Brain microvascular endothelial cell (primary cell): ENCODE measurements around the gene CLPTM1L.
"Not testable (repeated sequence)": the region's sequence is repeated elsewhere in the genome, so short reads cannot be mapped to it uniquely, and the experiment has no call there.

Experiments used
- DNase-seq: peaks from one replicate; pipeline ENCODE4 v3.0.0-alpha.2; 2020
- H3K27ac ChIP-seq: fragments of 250-450 bp; sonication (Bioruptor Pico); 2 replicates; pipeline ENCODE4 v1.5.1; 2020; ENCODE audit warnings: mild to moderate bottlenecking, moderate library complexity
- H3K27me3 ChIP-seq: fragments of 250-450 bp; sonication (Bioruptor Pico); replicated peaks from 2 replicates; pipeline ENCODE4 v1.5.1; 2020; ENCODE audit warnings: mild to moderate bottlenecking
- H3K36me3 ChIP-seq: fragments of 250-450 bp; sonication (Bioruptor Pico); replicated peaks from 2 replicates; pipeline ENCODE4 v1.5.1; 2020; ENCODE audit warnings: mild to moderate bottlenecking
- H3K4me3 ChIP-seq: 2 replicates; pipeline ENCODE4 v1.5.1; 2011; ENCODE audit warnings: low read depth, mild to moderate bottlenecking, control low read depth, low read length, moderate library complexity
- in situ Hi-C: cut with HindIII; loops from 2 replicates; pipeline ENCODE4 v1.10.0; 2017; ENCODE audit warnings: low sequenced_read_pairs, low pct_ligation_motif_present
- TF ChIP-seq, protein P1 (sequence below): IDR thresholded peaks from 2 replicates; pipeline ENCODE4 v1.5.1; 2011; ENCODE audit warnings: low read depth, mild to moderate bottlenecking, moderate library complexity, low read length, control low read depth, inconsistent platforms; ENCODE audit errors: missing control alignments

CLPTM1L gene

DNA sequence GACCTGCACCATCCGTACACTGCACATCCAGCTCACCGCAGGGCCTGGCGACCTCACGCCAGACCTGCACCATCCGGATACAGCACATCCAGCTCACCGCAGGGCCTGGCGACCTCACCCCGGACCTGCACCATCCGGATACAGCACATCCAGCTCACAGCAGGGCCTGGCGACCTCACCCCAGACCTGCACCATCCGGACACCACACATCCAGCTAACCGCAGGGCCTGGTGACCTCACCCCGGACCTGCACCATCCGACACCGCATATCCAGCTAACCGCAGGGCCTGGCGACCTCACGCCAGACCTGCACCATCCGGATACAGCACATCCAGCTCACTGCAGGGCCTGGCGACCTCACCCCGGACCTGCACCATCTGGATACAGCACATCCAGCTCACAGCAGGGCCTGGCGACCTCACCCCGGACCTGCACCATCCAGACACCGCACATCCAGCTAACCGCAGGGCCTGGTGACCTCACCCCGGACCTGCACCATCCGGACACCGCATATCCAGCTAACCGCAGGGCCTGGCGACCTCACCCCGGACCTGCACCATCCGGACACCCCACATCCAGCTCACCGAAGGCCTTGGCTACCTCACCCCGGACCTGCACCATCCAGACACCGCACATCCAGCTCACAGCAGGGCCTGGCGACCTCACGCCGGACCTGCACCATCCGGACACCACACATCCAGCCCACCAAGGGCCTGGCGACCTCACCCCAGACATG, 61.7 kb downstream of the CLPTM1L start:
- H3K27me3 ChIP-seq, H3K27ac ChIP-seq, DNase-seq, H3K36me3 ChIP-seq, H3K4me3 ChIP-seq, in situ Hi-C loops: not testable (repeated sequence)

DNA sequence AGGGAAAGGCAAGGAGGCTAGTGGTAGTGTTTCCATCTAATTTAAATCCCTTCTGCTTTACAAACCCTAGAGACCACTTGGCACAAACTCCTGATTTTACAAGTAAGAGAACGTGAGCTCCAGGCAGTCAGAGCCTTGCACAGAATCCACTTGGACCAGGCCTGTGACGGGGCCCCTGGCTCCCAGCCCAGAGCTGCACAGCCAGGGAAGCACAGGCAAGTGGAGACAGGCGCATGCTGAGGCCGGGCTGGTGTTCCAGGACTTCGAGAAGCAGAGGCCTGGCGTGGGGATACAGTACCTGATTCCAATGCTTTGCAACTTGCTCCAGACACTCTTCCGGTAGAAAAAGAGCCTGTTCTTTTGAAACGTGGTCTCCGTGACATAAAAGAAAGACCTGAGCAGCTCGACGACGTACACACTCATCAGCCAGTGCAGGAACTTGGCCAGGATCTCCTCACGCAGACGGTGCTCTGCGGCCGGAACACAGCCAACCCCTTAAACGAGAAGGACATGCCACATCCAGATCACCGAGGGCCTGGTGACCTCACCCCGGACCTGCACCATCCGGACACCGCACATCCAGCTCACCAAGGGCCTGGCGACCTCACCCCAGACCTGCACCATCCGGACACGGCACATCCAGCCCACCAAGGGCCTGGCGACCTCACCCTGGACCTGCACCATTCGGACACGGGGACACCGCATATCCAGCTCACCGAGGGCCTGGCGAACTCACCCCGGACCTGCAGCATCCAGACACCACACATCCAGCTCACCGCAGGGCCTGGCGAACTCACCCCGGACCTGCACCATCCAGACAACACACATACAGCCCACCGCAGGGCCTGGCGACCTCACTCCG, 62.5 kb downstream of the CLPTM1L start:
- Histone ChIP-seq H3K36me3 (no peaks in the 10 kb centered on the region), H3K4me3 (no peak overlapping the region), H3K27ac (no peak overlapping the region), H3K27me3 (no peaks in the 10 kb centered on the region)
- no peak for DNase-seq
- TF ChIP-seq, protein P1, sequence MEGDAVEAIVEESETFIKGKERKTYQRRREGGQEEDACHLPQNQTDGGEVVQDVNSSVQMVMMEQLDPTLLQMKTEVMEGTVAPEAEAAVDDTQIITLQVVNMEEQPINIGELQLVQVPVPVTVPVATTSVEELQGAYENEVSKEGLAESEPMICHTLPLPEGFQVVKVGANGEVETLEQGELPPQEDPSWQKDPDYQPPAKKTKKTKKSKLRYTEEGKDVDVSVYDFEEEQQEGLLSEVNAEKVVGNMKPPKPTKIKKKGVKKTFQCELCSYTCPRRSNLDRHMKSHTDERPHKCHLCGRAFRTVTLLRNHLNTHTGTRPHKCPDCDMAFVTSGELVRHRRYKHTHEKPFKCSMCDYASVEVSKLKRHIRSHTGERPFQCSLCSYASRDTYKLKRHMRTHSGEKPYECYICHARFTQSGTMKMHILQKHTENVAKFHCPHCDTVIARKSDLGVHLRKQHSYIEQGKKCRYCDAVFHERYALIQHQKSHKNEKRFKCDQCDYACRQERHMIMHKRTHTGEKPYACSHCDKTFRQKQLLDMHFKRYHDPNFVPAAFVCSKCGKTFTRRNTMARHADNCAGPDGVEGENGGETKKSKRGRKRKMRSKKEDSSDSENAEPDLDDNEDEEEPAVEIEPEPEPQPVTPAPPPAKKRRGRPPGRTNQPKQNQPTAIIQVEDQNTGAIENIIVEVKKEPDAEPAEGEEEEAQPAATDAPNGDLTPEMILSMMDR: no peak
- in situ Hi-C loops: no loop called here

DNA sequence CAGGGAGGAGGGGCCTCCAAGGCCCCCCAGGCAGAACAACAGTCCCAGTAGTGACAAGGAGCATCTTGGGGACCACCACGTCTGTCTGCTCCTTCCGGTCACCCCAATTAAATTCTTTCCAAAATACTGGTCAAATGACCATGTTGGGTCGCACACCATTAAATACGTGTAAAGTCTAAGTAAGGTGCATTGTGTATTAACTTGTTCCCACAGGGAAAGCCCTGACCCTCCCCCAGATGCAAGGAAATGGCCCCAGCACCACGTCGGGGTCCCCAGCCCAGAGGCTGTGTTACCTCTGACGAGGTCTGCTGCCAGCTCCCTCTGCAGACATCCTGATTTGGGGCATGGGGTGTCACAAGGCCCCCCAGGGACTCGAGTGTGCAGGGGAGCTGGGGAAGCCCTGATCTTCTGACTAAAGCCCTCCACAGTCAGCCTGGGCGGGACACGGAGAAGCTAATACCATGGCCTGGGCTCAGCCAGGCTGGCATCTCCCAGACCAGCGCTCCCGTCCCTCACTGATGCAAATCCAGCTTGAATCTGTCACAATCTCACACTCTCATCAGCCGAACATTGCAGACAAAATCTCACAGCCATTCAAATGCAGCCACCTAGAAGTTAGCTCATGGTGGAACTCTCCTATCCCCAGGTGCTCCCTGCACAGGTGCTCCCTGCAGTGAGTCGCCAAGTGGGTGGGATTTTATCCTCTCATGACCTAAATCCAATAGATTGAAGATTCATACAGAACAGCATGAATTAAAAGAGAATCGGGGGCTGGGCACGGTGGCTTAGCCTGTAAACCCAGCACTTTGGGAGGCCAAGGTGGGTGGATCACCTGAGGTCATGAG, 63.6 kb downstream of the CLPTM1L start:
- TF ChIP-seq, protein P1: no peak
- H3K27ac ChIP-seq: no peak overlapping the region
- in situ Hi-C loops: no loop called here
- DNase-seq: no peak
- no peaks in the 10 kb centered on the region for H3K27me3 ChIP-seq
- no peaks in the 10 kb centered on the region for H3K36me3 ChIP-seq
- H3K4me3 ChIP-seq: no peak overlapping the region

DNA sequence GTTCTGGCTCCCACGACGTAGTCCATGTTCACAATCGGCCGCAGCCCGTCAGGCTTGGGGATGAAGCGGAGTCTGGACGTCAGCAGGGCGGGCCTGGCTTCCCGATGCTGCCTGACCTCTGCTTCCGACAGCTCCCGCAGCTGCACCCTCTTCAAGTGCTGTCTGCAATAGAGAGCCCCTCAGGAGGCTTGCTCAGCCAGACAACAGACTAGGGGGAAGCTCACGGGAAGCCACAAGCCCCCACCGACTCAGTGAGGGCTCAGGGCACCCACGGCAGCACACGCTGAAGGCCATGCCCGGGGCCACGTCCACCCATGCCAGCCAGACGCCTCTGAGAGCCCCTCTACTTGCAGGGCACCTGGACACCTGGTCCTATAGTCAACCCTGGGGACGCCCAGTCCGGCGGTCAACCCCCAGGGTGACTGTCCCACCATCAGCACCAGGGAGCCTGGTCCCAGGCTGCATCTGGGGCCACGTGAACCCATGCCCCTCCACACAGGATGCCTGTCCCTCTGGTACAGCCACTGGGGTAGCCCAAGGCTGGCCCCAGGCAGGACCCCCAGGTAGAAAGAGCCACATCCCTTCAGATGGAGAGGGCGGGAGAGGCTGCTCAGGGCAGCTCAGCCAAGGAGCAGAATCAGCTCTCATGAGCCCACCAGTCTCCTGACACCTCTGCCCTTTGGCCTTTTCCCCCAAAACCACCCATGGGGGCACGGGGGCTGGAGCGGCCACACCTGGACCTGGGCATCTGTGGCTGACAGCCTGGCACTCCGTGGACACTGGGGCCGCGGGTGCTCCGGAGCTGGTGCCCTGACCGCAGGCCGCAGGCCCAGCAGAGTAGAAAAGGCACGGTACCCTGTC, 64.5 kb downstream of the CLPTM1L start:
- DNase-seq: no peak
- in situ Hi-C loops: no loop called here
- Histone ChIP-seq H3K4me3 (no peak overlapping the region), H3K27me3 (no peaks in the 10 kb centered on the region), H3K27ac (no peak overlapping the region), H3K36me3 (no peaks in the 10 kb centered on the region)
- TF ChIP-seq, protein P1: no peak

DNA sequence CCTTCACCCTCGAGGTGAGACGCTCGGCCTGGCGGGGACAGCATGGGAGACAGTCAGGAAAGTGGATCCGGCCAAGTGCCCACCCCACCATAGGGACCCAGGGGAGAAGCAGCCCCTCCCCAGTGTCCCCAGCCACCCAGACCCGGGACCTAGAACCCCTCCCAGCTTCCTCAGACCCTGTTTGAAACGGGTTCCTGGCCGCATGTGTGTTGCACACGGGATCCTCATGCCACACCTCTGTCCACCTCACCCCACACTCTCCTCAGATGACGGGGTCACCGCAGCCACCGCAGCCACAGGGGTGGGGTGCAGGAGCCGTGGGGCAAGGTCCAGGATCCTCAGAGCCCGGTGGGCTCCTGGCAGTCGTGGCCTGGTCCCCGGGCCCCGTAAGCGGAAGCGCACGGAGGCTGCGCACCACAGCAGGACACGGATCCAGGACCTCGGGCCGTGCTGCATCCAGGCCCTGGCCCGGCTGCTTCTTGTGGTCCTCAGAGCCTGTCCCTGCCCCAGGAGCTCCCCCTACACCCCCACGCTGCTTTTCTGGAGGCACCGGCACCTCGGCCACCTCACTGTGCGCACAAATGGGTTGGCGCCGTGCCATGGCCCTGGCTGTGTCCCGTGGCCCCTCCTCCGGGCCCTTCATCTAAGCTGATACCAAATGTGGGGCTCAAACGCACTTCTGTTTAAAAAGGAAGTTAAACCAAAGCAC, 65.3 kb downstream of the CLPTM1L start:
- in situ Hi-C loops: no loop called here
- TF ChIP-seq, protein P1: no peak

More for the DNA sequence above, 65.3 kb downstream of the CLPTM1L start:
- Histone ChIP-seq H3K27me3 (no peaks in the 10 kb centered on the region), H3K4me3 (no peak overlapping the region), H3K36me3 (no peaks in the 10 kb centered on the region), H3K27ac (no peak overlapping the region)
- DNase-seq: no peak
